Kidney (tissue), 14 donors: Measurements from ENCODE around the gene RTRAF. TPM values are rescaled to one million over a fixed set of nuclear protein-coding genes. Genes with fewer than 3 reads are reported as not detected.

Experiments used
- DNase-seq, 5 donors: peaks; one replicate each; pipeline ENCODE4 v3.0.0-alpha.2; 2013 to 2020
- FAIRE-seq: peaks from 2 replicates; lab custom pipeline; 2012; peaks lifted over from hg19 to GRCh38; lab: Jason Lieb, UNC
- H3K27ac ChIP-seq, 2 donors: one replicate each; pipeline ENCODE4 v1.7.0; 2013; ENCODE audit warnings: low read depth in 2 of 2, low read length in 2 of 2, inconsistent platforms in 1 of 2
- H3K27me3 ChIP-seq: one replicate; pipeline ENCODE4 v1.7.1; 2013; ENCODE audit warnings: low read length, inconsistent platforms; ENCODE audit not compliant: control insufficient read depth, insufficient read depth
- H3K36me3 ChIP-seq, 3 donors: one replicate each; pipeline versions ENCODE4 v1.7.0 to v1.7.1; 2013; ENCODE audit warnings: low read length in 3 of 3, control low read depth in 1 of 3, inconsistent platforms in 1 of 3; ENCODE audit not compliant: insufficient read depth in 3 of 3, control insufficient read depth in 2 of 3
- H3K4me1 ChIP-seq, 3 donors: one replicate each; pipeline versions ENCODE4 v1.7.0 to v1.7.1; 2013; ENCODE audit warnings: low read length in 3 of 3, inconsistent platforms in 1 of 3, low read depth in 1 of 3; ENCODE audit not compliant: control insufficient read depth in 2 of 3, insufficient read depth in 2 of 3
- H3K4me3 ChIP-seq, 3 donors: one replicate each; pipeline versions ENCODE4 v1.7.0 to v1.8.1; 2013; ENCODE audit warnings: low read length in 3 of 3, control low read depth in 1 of 3, inconsistent platforms in 1 of 3
- H3K9ac ChIP-seq, 3 donors: one replicate each; pipeline versions ENCODE4 v1.7.0 to v1.7.1; 2013; ENCODE audit warnings: low read length in 3 of 3, control low read depth in 1 of 3, inconsistent platforms in 1 of 3
- H3K9me3 ChIP-seq, 3 donors: one replicate each; pipeline versions ENCODE4 v1.7.0 to v1.7.1; 2013; ENCODE audit warnings: low read length in 3 of 3, control low read depth in 1 of 3, inconsistent platforms in 1 of 3; ENCODE audit not compliant: control insufficient read depth in 2 of 3, insufficient read depth in 1 of 3
- intact Hi-C: fragments of 100-400 bp; cut with DNase I; formaldehyde crosslinking; loops from one replicate; pipeline ENCODE4 v1.11.1; 2022
- polyA plus RNA-seq: library from polyadenylated mRNA; stranded (reverse); fragments of 350-450 nt; fragmentation: Illumina TruSeq; extraction: RNeasy Lipid Tissue Mini Kit (QIAGEN cat#74804); gene quantifications from one replicate; pipeline ENCODE4 v1.2.3, GENCODE V29; 2014; ENCODE audit warnings: low read depth, low replicate concordance; ENCODE audit not compliant: insufficient read depth
- total RNA-seq: library from RNA; stranded (reverse); fragmentation: NEBNext Ultra II Directional; extraction: Animal tissue kit (Norgen Biotek cat#: 25700); gene quantifications from one replicate; pipeline ENCODE4 v1.2.1, GENCODE V29; 2021
- TF ChIP-seq, protein P1 (sequence below): IDR thresholded peaks from 3 replicates; pipeline ENCODE4 v1.5.1; 2012; ENCODE audit warnings: mild to moderate bottlenecking, moderate library complexity, borderline replicate concordance; ENCODE audit not compliant: insufficient read depth; ENCODE audit errors: extremely low read depth
- donor health status: control.
- donor health status: control.
- donor health status: control.
- donor health status: control.
- donor health status: control.
- donor health status: DM: yes; HTN: yes; CAD: no.
- donor health status: Normal renal cell carcinoma (clear cell type).

Gene RTRAF
- total and polyA plus RNA-seq, 2 donors from 2014 or later = 116 to 250 TPM

DNA sequence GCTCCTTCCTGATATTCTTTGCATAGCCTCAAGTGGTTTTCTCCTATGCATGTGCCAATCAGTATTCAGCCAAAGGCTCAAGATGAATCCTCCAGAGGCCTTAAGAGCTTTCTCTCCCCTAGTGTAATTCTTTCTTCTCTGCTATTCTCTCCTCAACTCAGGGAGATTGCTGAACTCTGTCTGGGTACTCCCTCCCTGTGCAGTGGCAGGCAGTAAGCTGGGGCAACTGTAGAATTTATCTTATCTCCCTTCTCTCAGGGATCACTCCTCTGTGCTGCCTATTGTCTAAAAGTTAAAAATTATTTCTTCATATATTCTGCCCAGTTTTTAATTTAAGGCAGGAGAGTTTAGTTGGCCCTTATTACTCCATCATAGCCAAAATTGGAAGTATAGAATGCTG lies 28.5 kb upstream of the RTRAF start:
- no peak for FAIRE-seq
- DNase-seq = no peak
- H3K9me3 ChIP-seq = peaks cover 0 to 12% (median 2%) of the 10 kb centered on the region in 3 donors
- no peaks in the 10 kb centered on the region for H3K27me3 ChIP-seq
- intact Hi-C loops = no loop called here
- TF ChIP-seq, protein P1, sequence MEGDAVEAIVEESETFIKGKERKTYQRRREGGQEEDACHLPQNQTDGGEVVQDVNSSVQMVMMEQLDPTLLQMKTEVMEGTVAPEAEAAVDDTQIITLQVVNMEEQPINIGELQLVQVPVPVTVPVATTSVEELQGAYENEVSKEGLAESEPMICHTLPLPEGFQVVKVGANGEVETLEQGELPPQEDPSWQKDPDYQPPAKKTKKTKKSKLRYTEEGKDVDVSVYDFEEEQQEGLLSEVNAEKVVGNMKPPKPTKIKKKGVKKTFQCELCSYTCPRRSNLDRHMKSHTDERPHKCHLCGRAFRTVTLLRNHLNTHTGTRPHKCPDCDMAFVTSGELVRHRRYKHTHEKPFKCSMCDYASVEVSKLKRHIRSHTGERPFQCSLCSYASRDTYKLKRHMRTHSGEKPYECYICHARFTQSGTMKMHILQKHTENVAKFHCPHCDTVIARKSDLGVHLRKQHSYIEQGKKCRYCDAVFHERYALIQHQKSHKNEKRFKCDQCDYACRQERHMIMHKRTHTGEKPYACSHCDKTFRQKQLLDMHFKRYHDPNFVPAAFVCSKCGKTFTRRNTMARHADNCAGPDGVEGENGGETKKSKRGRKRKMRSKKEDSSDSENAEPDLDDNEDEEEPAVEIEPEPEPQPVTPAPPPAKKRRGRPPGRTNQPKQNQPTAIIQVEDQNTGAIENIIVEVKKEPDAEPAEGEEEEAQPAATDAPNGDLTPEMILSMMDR = no peak
- no peak overlapping the region for H3K4me3 ChIP-seq
- peaks cover 0 to 2% (median 0%) of the 10 kb centered on the region in 3 donors for H3K4me1 ChIP-seq
- H3K9ac ChIP-seq = no peak overlapping the region
- H3K27ac ChIP-seq = no peak overlapping the region
- H3K36me3 ChIP-seq = no peaks in the 10 kb centered on the region

DNA sequence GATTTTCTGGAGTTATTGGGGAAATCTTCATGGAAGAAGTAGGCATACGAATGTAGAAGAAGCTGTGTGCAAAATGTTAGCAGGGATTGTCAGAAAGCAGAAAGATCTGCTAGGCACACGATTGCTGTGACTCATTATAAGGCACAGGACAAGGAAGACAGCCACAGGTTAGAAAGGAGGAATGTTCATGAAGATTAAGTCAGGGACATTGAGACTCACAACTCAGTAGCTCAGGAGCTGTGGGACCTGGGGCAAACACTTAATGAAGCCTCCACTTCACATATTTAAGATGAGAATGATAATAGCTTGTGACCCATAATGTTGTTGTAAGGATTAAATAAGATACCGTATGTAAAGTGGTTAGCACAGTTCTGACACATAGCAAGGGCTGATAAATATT lies 26.6 kb upstream of the RTRAF start:
- intact Hi-C loops = no loop called here
- no peak for FAIRE-seq
- no peak overlapping the region for H3K9ac ChIP-seq
- H3K4me1 ChIP-seq = peaks cover 0 to 2% (median 0%) of the 10 kb centered on the region in 3 donors
- peak in 1 of 5 donors; percentile 10 for DNase-seq
- no peak overlapping the region for H3K27ac ChIP-seq
- H3K4me3 ChIP-seq = no peak overlapping the region
- TF ChIP-seq, protein P1 = no peak
- H3K36me3 ChIP-seq = no peaks in the 10 kb centered on the region
- H3K9me3 ChIP-seq = peaks cover 0 to 12% (median 2%) of the 10 kb centered on the region in 3 donors
- H3K27me3 ChIP-seq = no peaks in the 10 kb centered on the region

DNA sequence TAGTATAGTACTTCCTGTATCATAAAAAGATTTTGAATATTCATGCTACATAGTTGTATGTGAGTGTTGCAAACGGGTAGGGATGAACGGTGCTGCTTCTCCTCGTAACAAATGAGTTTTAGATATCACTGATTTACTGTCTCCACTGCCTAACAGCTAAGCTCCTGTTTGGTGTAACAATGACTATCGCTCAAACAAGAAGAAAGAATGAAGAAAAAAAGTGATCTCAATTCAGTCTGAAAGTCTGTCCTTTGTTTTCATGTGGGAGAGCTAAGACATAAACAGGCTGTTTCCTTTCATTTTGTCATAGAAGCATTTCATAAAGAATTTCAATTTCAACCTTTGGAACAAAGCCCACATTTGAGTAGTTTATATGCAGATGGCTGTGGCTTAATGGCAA lies 26.1 kb upstream of the RTRAF start:
- Histone ChIP-seq H3K4me3 (peak overlapping the region; percentile 26 to 51 (median 30)), H3K27me3 (no peaks in the 10 kb centered on the region), H3K36me3 (no peaks in the 10 kb centered on the region), H3K27ac (no peak overlapping the region), H3K9me3 (peaks cover 0 to 8% (median 2%) of the 10 kb centered on the region in 3 donors), H3K9ac (peak overlapping the region in 1 of 3 donors; percentile 11), H3K4me1 (peaks cover 0 to 2% (median 0%) of the 10 kb centered on the region in 3 donors)
- TF ChIP-seq, protein P1 = no peak
- intact Hi-C loops = no loop called here
- DNase-seq (peak in 2 of 5 donors; percentile 62 to 82), FAIRE-seq (no peak)

DNA sequence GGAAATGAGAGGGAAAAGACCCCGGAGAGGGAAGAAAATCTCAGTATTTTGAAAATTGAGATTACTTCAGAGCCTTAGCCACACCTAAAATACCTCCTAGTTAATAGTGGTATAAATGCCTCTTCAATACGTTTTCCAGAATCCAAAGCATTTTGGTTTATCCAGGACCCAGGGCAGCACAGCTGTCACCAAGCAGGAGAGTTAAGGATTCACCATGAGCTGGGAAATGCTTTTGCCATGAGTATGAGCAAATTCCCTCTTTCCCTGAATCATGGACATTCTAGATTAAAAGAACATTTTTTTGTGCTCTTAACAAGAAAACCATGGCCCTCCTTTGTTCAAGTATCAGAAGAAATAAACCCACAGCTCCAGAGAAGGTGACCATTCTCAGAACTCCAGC lies 21.8 kb upstream of the RTRAF start:
- TF ChIP-seq, protein P1 = no peak
- DNase-seq = no peak
- H3K27ac ChIP-seq = no peak overlapping the region
- no peaks in the 10 kb centered on the region for H3K9me3 ChIP-seq
- intact Hi-C loops = no loop called here
- FAIRE-seq = no peak
- H3K36me3 ChIP-seq = no peaks in the 10 kb centered on the region
- H3K9ac ChIP-seq = no peak overlapping the region
- H3K27me3 ChIP-seq = no peaks in the 10 kb centered on the region
- H3K4me3 ChIP-seq = no peak overlapping the region
- peaks cover 0 to 2% (median 0%) of the 10 kb centered on the region in 3 donors for H3K4me1 ChIP-seq
